Stimulated activated naive CD8-positive, alpha-beta T cell treated with anti-CD3 and anti-CD28 coated beads, Interleukin-15, Interleukin-2, amounts not matched to agents 100 ng/mL and 50 ng/mL, for 24 hours (primary cell): ENCODE data around the gene GJA3.
"Not testable (repeated sequence)": the region's sequence is repeated elsewhere in the genome, so short reads cannot be mapped to it uniquely, and the experiment has no call there.

Experiments
- H3K27ac Mint-ChIP-seq: one replicate; pipeline ENCODE4 v1.8.0; 2021; ENCODE audit warnings: mild to moderate bottlenecking, mixed read lengths
- H3K27me3 Mint-ChIP-seq: one replicate; pipeline ENCODE4 v1.8.0; 2021; ENCODE audit warnings: mixed read lengths
- H3K36me3 Mint-ChIP-seq: one replicate; pipeline ENCODE4 v1.8.0; 2021; ENCODE audit warnings: low read depth, mixed read lengths
- H3K4me1 Mint-ChIP-seq: one replicate; pipeline ENCODE4 v1.8.0; 2021; ENCODE audit warnings: low read depth, mixed read lengths
- H3K4me3 Mint-ChIP-seq: one replicate; pipeline ENCODE4 v1.8.0; 2021; ENCODE audit warnings: mild to moderate bottlenecking, mixed read lengths
- H3K9me3 Mint-ChIP-seq: one replicate; pipeline ENCODE4 v1.8.0; 2021; ENCODE audit warnings: mixed read lengths

GJA3 gene

GRCh38 chr13:20173116-20173746 is 12.4 kb upstream of the GJA3 start:
- Mint-ChIP-seq H3K36me3 (no peaks in the 10 kb centered on the region), H3K27me3 (peaks cover 76% of the 10 kb centered on the region), H3K27ac (no peak overlapping the region), H3K4me3 (no peak overlapping the region), H3K9me3 (no peaks in the 10 kb centered on the region), H3K4me1 (peaks cover 31% of the 10 kb centered on the region)

DNA sequence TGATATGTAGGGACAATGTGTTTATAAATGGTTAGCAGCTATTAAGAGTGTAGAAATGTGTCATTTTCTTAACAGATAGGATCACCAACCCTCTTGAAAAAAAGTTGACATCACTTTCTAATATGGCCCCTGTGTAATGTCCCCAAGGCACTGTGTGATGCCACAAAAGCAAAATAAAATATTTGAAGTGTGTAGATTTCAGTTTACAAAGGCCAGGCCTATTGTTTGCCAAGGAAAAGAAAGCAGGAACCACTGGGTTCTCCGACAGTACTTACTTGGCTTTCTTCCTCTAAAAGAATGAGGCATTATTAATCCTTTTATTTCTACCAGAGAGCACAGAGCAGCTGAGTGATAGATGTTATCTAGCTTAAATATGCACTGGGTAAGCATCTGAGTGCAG is 10.5 kb upstream of the GJA3 start:
- Mint-ChIP-seq H3K4me3 (no peak overlapping the region), H3K27me3 (peaks cover 67% of the 10 kb centered on the region), H3K4me1 (peaks cover 31% of the 10 kb centered on the region), H3K9me3 (no peaks in the 10 kb centered on the region), H3K27ac (no peak overlapping the region), H3K36me3 (no peaks in the 10 kb centered on the region)

GRCh38 chr13:20170921-20171320 is 10.1 kb upstream of the GJA3 start:
- no peak overlapping the region for H3K27ac Mint-ChIP-seq
- no peaks in the 10 kb centered on the region for H3K36me3 Mint-ChIP-seq
- H3K9me3 Mint-ChIP-seq: no peaks in the 10 kb centered on the region
- peaks cover 31% of the 10 kb centered on the region for H3K4me1 Mint-ChIP-seq
- no peak overlapping the region for H3K4me3 Mint-ChIP-seq
- peaks cover 67% of the 10 kb centered on the region for H3K27me3 Mint-ChIP-seq

DNA sequence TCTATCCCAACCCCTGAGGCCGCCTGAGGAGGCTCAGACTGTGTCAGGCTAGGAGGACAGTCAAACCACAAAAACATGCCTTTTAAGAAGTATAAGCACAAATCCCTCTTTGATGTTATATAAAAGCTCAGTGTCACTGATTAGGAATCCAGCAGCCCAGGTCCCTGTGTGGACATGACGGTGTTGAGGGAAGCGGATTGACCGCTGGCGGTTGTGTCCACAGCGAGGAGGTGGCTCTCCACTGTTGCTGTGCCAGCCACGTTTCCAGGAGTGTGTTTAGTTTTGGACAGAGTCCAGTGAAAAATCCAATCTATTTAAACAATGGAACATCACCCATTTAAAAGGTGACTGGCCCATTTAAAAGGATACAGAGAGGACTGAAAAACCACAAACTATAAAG is 7.5 kb upstream of the GJA3 start:
- Mint-ChIP-seq H3K27ac (no peak overlapping the region), H3K4me1 (peaks cover 13% of the 10 kb centered on the region), H3K27me3 (peaks cover 58% of the 10 kb centered on the region), H3K9me3 (no peaks in the 10 kb centered on the region), H3K4me3 (no peak overlapping the region), H3K36me3 (no peaks in the 10 kb centered on the region)

- Mint-ChIP-seq H3K4me3 (no peak overlapping the region), H3K9me3 (no peaks in the 10 kb centered on the region), H3K4me1 (peaks cover 15% of the 10 kb centered on the region), H3K27me3 (peaks cover 46% of the 10 kb centered on the region), H3K36me3 (no peaks in the 10 kb centered on the region), H3K27ac (no peak overlapping the region)
These were observed 4.8 kb upstream of the GJA3 start for GRCh38 chr13:20165417-20166257.

GRCh38 chr13:20161951-20162300 is 1.1 kb upstream of the GJA3 start:
- H3K36me3 Mint-ChIP-seq: no peaks in the 10 kb centered on the region
- H3K4me3 Mint-ChIP-seq: peak overlapping the region; percentile 77
- H3K9me3 Mint-ChIP-seq: no peaks in the 10 kb centered on the region
- peaks cover 25% of the 10 kb centered on the region for H3K4me1 Mint-ChIP-seq
- no peak overlapping the region for H3K27ac Mint-ChIP-seq
- H3K27me3 Mint-ChIP-seq: peaks cover 53% of the 10 kb centered on the region

GRCh38 chr13:20161275-20161950 is 561 bp upstream of the GJA3 start:
- Mint-ChIP-seq H3K27ac (no peak overlapping the region), H3K9me3 (no peaks in the 10 kb centered on the region)

GRCh38 chr13:20159646-20160305 is 1.1 kb downstream of the GJA3 start:
- H3K27ac Mint-ChIP-seq: no peak overlapping the region
- peak overlapping the region; percentile 83 for H3K4me3 Mint-ChIP-seq
- H3K27me3 Mint-ChIP-seq: peaks cover 36% of the 10 kb centered on the region
- H3K9me3 Mint-ChIP-seq: no peaks in the 10 kb centered on the region
- H3K4me1 Mint-ChIP-seq: peaks cover 25% of the 10 kb centered on the region
- H3K36me3 Mint-ChIP-seq: no peaks in the 10 kb centered on the region

More at GRCh38 chr13:20161275-20161950, 561 bp upstream of the GJA3 start:
- Mint-ChIP-seq H3K27me3 (peaks cover 51% of the 10 kb centered on the region), H3K4me1 (peaks cover 25% of the 10 kb centered on the region), H3K36me3 (no peaks in the 10 kb centered on the region), H3K4me3 (peak overlapping the region; percentile 77)

DNA sequence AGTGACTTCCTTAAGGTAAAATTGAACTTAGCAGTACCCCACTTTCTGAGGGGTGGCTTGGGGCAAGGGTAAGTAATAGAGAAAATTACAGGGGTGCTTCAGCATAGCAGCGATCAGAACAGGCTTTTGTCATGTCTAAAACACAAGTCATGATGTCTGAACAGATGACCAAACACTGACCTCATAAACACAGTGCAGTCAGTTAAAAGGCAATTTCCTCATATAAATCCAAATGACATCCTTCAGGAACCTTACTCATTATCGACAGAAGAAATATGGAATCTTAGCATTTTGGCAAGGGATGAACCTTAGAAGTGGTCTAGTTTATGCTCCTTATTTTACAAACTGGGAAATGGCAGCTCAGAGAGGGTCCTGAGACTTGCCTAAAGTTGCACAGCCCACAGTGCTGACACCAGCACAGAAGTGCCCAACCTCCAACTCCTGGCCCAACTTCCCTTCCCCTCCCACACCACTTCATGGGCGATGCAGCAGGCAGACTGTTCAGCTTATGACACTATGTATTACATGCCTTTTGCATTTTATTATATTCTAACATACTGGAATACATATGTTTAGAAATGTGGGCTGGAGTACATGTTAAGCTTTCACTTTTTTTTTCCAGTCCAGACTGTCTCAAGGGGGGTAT is 3.6 kb downstream of the GJA3 start:
- Mint-ChIP-seq H3K4me3 (no peak overlapping the region), H3K27ac (no peak overlapping the region), H3K27me3 (peaks cover 27% of the 10 kb centered on the region), H3K9me3 (no peaks in the 10 kb centered on the region), H3K4me1 (peaks cover 17% of the 10 kb centered on the region), H3K36me3 (no peaks in the 10 kb centered on the region)

DNA sequence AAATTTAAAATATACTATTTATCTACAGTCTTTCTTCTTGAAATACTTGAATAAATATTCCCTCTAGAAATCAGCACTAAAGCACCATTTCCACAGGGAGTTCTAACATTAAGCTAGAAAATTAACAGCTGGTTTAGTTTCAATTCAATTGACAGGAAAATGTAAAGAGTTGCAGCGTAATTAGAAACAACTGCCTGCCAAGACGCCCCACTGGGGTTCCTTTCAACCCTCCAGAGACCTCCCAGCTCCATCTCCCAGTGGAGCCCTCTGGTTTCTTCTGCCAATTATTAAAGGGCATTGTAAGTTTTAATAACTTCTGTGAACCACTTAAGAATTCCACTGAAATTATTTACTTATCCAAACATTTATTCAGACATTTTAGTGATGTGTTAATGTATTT is 4.2 kb downstream of the GJA3 start:
- H3K27ac Mint-ChIP-seq: no peak overlapping the region
- H3K4me1 Mint-ChIP-seq: peaks cover 11% of the 10 kb centered on the region
- H3K9me3 Mint-ChIP-seq: no peaks in the 10 kb centered on the region
- H3K27me3 Mint-ChIP-seq: peaks cover 21% of the 10 kb centered on the region
- no peaks in the 10 kb centered on the region for H3K36me3 Mint-ChIP-seq
- no peak overlapping the region for H3K4me3 Mint-ChIP-seq

GRCh38 chr13:20153290-20153689 is 7.6 kb downstream of the GJA3 start:
- H3K27ac Mint-ChIP-seq, H3K9me3 Mint-ChIP-seq, H3K36me3 Mint-ChIP-seq, H3K4me1 Mint-ChIP-seq, H3K4me3 Mint-ChIP-seq: not testable (repeated sequence)
- peaks cover 24% of the 10 kb centered on the region for H3K27me3 Mint-ChIP-seq

DNA sequence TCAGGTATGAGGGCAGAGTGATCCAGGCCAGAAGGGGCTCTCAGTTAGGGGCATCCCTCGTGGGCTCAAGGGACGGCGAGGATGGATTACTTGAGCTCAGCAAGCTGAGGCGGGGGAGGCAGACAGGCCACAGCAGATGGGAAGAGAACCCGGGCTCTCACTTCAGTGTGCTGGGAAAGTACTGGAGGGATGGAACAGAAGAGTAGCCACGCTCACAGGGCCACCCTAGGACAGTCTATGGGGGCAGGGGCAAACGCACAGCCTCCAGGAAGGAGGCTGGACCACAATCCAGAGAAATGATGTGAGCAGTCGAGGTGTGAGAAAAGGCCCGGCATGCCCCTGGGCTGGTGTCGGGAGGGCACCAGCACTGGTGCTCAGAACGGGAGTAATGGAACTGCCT is 9.2 kb downstream of the GJA3 start:
- Mint-ChIP-seq H3K4me1 (no peaks in the 10 kb centered on the region), H3K4me3 (no peak overlapping the region), H3K27ac (no peak overlapping the region), H3K27me3 (peaks cover 31% of the 10 kb centered on the region), H3K9me3 (no peaks in the 10 kb centered on the region), H3K36me3 (no peaks in the 10 kb centered on the region)

DNA sequence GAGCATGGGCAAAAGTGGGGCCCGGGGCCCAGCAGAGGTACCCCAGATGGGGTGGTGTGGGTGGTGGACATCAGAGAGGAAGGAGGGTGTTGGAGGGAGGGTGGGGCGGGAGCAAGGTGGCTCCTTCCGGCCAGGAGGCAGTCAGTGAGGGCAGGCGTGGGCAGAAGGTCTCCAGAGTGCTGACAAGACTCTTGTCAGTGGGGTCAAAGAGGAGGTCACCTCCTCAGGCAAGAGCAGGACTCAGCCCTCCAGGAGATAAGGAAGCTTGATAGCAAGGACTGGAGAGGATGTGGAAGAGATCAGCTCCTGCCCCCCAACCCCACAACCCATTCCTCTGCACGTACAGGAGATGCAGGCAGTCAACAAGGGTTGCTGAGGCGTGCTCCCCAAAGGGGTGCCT is 9.8 kb downstream of the GJA3 start:
- Mint-ChIP-seq H3K36me3 (no peaks in the 10 kb centered on the region), H3K4me3 (no peak overlapping the region), H3K27ac (no peak overlapping the region), H3K27me3 (peaks cover 31% of the 10 kb centered on the region), H3K9me3 (no peaks in the 10 kb centered on the region), H3K4me1 (no peaks in the 10 kb centered on the region)

- no peaks in the 10 kb centered on the region for H3K9me3 Mint-ChIP-seq
- H3K4me1 Mint-ChIP-seq: no peaks in the 10 kb centered on the region
- H3K27me3 Mint-ChIP-seq: peaks cover 31% of the 10 kb centered on the region
- no peak overlapping the region for H3K4me3 Mint-ChIP-seq
- no peak overlapping the region for H3K27ac Mint-ChIP-seq
- H3K36me3 Mint-ChIP-seq: no peaks in the 10 kb centered on the region
These were observed 10.3 kb downstream of the GJA3 start for GRCh38 chr13:20150561-20150960.
